ENCODE results near the gene CCT3.

Gene CCT3

DNA sequence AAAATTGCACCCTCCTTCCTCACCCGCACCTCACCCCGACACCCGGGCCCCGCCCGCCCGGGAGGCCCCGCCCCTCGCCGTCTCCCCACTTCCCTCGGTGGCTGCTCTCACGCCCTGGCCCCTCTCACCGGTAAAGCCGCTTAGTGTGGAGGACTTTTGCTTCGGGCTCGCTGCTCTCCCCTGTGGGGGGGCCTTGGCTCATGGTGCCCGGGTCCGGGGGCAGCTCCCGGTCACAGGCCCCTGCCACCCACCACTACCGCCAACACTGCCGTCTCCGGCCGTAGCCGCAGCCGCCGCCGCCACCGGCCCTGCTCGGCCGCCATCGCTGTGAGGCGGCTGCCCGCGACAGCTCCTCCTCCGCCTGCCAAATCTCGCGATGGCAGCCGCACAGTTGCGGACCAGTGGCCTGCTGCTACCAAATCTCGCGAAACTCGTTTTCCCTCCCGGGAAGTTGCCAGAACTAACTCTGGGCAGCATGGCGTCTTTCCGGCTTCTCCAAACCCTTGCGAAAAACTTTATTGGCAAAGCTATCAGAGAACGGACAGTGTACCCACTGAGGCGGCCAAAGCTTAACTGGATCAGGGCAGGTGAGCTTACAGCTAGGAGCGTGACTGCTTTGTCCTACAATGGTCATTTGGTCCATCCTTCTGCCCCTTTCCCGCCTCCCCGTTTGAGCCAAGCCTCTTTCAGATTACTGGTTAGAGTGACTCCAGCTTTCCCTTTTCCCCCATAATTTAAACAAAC lies 55.4 kb downstream of the CCT3 start, which contains the start of gene SMG5:
TSS of gene SMG5 (minus strand) at position 347 of the 744 bp plus-strand sequence. CDS start at position 202, 145 bp downstream.
- DNase-seq (ENCODE audit: low read depth, low spot score), result peak; percentile 88

DNA sequence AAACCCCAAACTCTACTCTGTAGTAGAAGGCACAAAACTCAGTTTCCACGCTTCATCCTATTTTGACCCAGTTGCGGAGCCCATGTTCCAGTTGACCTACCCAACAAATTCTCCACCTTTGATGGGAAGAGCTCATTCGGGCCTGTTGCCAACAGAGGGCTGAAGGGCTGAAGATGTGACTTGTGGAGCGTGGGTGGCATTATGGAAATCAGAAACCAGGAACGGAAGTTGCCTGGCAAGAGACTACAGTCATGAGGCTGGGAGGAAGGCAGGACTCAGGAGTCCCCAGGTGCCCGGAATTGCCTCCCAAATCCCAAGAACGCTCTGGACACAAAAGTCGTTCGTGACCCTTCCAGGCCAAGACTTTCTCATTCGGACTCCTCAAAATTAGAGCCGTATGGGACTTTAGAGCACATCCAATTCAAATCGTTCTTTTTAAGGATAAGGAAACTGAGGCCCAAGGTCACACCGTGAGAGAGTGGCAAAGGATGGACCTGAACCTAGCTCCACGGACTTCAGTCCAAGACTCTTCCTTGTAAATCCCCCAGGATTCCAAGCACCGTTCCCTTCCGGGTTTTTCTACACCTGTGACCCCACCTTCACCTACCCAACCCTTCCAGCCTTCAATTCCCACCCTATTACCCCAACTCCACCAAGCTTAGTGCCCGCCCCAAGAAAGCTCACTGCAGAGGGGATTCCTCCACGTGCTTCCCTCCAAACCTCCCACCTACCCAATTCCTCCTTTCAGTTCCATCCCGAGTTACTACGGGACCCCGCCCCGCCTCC lies 56.2 kb downstream of the CCT3 start:
- DNase-seq (ENCODE audit: low read depth, low spot score), result no peak

- DNase-seq (ENCODE audit: low read depth, low spot score), result no peak
Observed at GRCh38 chr1:156281281-156281680, 56.8 kb downstream of the CCT3 start.

DNA sequence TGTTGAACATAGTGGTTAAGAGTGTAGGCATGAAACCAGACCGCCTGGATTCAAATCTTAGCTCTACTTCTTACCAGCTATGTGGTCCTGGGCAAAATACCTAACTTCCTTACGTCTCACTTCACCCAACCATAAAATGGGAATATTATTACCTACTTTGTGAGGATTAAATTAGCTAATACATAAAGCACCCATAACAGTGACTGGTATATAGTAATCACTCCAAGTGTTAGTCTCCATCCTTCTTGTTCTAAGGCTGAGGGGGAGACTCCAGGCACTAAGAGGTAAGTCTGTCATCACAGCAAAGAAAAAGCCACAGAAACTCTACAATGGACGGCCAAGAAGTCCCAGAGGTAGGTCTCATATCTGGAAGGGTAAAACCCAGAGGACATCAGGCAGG lies 58.3 kb downstream of the CCT3 start:
- no peak for DNase-seq (ENCODE audit: low read depth, low spot score)

GRCh38 chr1:156276966-156277381 lies 61.1 kb downstream of the CCT3 start:
- DNase-seq (ENCODE audit: low read depth, low spot score), result no peak

GRCh38 chr1:156276532-156276931 lies 61.6 kb downstream of the CCT3 start:
- no peak for DNase-seq (ENCODE audit: low read depth, low spot score)

DNA sequence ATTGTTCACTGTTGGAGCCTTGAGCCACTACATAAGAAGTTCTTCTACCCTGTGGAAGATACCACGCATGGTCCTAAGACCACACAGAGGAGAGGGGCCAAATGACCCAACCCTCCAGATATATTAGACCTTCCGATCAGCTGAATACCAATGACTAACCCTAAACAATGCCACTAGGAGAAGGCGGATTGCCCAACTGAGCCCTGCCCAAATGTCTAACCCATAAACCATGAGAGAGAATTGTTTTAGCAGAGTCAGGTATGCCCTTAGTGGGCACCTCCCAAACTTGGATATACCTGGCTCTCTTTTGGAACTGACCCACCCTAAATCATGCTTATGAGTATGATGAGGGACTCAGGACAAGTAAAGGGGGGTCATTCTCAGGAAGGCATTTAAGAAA lies 67.8 kb downstream of the CCT3 start:
- no peak for DNase-seq (ENCODE audit: low read depth, low spot score)

- DNase-seq (ENCODE audit: low read depth, low spot score), result no peak
Observed at GRCh38 chr1:156268336-156268735, 69.8 kb downstream of the CCT3 start.

DNA sequence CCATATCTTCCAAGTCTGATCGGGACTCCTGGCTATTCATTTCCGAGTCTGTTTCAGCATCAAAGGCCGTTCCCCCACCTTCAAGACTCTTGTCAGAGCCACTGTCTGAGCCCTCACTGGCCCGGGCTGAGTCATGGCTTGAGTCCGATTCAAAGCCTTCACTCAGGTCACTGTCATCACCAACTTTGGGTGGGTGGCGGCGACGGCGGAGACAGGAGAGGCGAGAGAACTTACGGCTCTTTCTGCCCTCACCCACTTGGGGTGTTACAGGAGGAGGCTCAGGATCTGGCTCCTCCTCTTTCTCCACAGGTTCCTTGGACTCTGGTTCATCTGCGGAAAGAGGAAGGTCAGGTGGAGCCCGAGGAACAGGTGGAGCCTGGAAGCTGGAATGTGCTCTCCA lies 72.0 kb downstream of the CCT3 start:
- no peak for DNase-seq (ENCODE audit: low read depth, low spot score)

GRCh38 chr1:156263288-156263655 lies 74.8 kb downstream of the CCT3 start:
- no peak for DNase-seq (ENCODE audit: low read depth, low spot score)

DNA sequence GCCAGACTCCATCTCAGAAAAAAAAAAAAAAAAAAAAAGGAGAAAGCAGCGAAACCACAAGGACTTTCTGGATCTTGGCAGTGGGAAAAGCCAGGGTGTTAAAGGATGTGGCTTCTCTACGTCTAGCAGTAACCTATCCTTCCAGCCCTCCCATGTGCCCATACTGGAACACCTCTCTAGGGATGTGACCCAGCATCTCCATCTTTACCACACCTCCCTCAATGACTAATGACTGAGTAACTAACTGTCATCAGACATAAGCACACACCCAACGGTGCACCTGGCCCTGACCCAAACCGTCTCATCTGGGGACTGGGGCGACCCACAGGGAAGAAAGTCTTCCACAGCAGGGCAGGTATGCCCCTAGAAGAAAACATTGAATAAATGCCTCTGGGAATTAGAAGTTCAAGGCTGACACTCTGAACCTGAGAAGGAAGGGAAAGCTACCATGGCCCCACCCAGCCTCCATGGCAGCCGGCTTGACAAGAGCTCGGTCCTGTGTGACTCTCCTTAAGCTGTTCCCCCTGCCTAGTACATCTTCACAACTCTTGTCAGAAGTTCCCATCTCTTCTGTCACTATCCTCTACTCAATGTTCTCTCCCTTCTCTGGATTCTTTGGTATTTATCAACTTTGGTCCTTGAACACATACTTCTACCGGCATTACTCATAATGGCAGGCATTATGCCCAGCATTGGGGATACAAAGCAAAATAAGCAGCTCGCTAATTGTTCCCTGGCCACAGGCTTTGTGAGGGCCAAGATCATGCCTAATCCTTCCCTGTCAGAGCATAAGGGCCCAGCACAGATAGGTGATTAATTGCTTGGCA lies 75.4 kb downstream of the CCT3 start:
- DNase-seq (ENCODE audit: low read depth, low spot score), result no peak

DNA sequence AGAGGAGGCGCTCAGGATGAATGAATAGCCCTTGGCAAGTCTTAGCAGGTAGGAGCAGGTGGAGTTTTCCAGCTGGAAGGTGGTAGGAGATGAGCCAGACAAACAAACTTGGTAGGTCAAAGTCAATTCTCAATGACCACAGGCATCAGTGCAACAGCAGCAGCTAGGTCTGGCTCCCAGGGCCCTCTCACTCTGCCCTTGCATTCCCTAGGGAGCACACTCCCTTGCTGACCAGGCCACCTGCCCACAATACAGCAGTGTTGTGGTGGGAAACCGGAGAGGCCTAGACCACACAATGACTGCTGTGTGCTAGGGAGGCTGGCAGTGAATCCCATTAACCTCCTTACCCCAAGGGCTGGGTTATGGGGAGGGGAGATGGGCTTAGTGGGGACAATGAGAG lies 77.2 kb downstream of the CCT3 start:
- DNase-seq (ENCODE audit: low read depth, low spot score), result no peak

DNA sequence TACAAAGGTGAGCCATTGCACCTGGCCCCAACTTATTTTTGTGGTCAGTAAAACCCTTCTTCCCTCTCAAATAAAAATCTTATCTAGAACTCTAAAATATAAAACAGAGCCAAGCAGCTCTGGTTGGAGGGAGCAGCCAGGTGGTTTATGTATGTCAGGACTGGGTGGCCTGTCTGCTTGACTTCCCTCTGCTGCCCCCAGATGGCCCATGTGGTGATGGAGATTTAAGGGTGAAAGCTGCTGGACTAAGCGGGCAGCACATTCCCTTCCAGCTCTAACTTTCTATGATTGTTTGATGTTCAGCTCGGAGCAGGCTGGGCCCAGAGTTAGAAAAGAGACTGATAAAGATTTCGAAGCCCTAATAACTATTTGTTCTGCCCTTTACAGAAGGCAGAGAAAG lies 78.3 kb downstream of the CCT3 start:
- DNase-seq (ENCODE audit: low read depth, low spot score), result no peak

Measured in activated CD4-positive, CD25-positive, alpha-beta regulatory T cell treated with anti-CD3 and anti-CD28 coated beads, Interleukin-2, amount 50 U/mL, for 16 hours (primary cell).